ENCODE measurements around the gene MAST4. TPM values are rescaled to one million over a fixed set of nuclear protein-coding genes. Genes with fewer than 3 reads are reported as not detected.

MAST4 gene
- total and polyA plus RNA-seq, 2 of the 13 experiments (the other 11 are each of a cell fraction or from before 2014, with no cell fraction given) = 3.4 to 3.7 TPM

DNA sequence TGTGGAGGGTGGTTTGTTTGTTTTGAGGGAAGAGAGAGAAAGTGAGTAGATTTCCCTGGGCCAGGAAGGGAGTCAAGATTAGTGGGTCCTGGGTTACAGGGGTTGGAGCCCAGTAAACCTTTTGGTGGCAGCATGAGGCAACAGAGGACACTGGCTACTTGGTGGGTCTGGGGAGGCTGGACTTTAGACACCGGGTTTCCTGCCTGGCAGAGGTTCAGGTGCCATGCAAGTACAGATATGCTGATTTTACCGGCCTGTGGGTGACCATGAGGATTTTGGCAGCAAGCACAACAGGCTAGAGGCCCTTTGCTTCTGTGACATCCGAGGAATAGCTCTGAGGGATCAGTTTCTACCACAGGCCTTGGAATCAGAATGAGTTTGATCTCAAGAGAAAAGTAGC lies 18.9 kb downstream of the MAST4 start (continued):
- TF ChIP-seq, protein P1, sequence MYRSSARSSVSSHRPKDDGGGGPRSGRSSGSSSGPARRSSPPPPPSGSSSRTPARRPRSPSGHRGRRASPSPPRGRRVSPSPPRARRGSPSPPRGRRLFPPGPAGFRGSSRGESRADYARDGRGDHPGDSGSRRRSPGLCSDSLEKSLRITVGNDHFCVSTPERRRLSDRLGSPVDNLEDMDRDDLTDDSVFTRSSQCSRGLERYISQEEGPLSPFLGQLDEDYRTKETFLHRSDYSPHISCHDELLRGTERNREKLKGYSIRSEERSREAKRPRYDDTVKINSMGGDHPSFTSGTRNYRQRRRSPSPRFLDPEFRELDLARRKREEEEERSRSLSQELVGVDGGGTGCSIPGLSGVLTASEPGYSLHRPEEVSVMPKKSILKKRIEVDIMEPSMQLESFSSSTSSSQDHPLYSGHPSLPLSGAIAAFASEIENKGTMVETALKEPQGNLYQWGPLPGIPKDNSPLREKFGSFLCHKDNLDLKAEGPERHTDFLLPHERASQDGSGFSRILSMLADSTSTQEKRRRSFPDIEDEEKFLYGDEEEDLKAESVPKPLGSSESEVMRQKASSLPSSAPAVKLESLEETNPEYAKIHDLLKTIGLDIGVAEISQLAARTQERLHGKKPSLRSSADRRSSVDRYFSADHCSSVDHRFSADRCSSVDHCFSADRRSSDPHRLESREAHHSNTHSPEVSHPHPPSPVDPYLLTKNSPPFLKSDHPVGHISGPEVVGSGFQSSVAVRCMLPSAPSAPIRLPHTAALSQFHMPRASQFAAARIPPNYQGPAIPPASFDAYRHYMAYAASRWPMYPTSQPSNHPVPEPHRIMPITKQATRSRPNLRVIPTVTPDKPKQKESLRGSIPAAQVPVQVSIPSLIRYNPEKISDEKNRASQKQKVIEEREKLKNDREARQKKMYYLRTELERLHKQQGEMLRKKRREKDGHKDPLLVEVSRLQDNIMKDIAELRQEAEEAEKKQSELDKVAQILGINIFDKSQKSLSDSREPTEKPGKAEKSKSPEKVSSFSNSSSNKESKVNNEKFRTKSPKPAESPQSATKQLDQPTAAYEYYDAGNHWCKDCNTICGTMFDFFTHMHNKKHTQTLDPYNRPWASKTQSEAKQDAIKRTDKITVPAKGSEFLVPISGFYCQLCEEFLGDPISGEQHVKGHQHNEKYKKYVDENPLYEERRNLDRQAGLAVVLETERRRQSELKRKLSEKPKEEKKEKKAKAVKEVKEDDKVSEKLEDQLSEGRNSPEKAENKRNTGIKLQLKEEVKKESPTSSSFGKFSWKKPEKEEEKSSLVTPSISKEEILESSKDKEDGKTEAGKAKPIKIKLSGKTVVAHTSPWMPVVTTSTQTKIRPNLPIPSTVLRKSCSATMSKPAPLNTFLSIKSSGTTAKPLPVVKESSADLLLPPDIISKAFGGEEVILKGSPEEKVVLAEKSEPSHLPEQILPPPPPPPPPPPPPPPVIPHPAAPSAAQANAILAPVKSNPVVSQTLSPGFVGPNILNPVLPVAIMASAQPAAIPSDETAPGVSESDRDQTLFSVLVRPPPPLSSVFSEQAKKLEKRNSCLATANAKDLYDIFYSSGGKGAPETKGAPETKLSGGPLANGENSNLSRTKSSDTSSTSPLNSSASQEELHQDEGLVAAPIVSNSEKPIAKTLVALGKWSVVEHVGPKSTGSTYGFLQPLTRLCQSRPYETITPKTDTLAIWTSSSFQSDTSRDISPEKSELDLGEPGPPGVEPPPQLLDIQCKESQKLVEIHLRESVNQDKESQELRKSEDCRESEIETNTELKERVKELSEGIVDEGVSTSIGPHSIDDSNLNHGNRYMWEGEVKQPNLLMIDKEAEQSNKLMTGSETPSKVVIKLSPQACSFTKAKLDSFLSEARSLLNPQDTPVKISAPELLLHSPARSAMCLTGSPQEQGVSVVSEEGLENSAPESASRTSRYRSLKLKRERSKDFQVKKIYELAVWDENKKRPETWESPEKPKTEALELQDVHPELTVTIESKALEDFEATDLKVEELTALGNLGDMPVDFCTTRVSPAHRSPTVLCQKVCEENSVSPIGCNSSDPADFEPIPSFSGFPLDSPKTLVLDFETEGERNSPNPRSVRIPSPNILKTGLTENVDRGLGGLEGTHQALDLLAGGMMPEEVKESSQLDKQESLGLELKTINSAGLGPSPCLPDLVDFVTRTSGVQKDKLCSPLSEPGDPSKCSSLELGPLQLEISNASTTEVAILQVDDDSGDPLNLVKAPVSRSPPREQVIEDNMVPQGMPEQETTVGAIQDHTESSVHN (CRISPR knock-in tag; IDR thresholded peaks at IDR 0.05) = no peak
- TF ChIP-seq ZNF776 (CRISPR knock-in tag; IDR thresholded peaks at IDR 0.05) (no peak), ZNF768 (CRISPR knock-in tag; IDR thresholded peaks at IDR 0.05) (no peak)

DNA sequence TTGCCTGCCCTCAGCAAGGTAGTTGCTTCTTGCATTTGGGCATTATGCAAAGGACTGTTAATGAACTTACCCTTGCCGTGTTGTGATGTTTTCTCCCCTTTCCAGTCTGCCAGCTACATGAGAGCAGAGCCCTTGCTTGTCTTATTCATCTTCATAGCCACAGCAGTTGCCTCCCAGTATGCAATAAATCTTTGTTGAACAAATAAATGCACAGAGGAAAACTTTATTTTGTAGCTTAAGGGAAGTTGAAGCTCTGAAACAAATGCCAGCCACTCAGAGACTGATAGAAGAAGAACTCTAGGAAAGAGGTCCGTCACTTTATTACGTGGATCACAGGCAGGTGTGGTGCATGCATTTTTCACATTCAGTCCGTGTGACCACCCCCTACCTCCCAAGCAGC lies 19.7 kb downstream of the MAST4 start:
- Histone ChIP-seq H2AFZ (ENCODE audit: low read length) (no peak overlapping the region), H4K20me1 (ENCODE audit: insufficient read depth, low read length) (no peaks in the 10 kb centered on the region), H3K36me3 (replicated peaks in 1 of 2; ENCODE audit: control insufficient read depth in 1 of 2, insufficient read depth in 2 of 2, low read length in 2 of 2) (no peaks in the 10 kb centered on the region), H3K4me3 (replicated peaks in 1 of 3; ENCODE audit: insufficient read depth in 1 of 3, low read depth in 2 of 3, low read length in 3 of 3) (no peak overlapping the region), H3K27ac (ENCODE audit: extremely low read length, insufficient read depth, low read length) (no peak overlapping the region), H3K4me1 (ENCODE audit: insufficient read depth, low read length) (no peaks in the 10 kb centered on the region), H3K79me2 (ENCODE audit: insufficient read depth, low read length) (no peaks in the 10 kb centered on the region), H3K9ac (ENCODE audit: insufficient read depth, low read depth, low read length) (no peak overlapping the region), H3K4me2 (ENCODE audit: low read depth, low read length) (no peak overlapping the region), H3K9me3 (ENCODE audit: low read length) (no peaks in the 10 kb centered on the region), H3K27me3 (ENCODE audit: control insufficient read depth in 1 of 2, insufficient read depth in 2 of 2, low read length in 2 of 2) (peaks cover 0 to 18% of the 10 kb centered on the region in 2 experiments; a peak in 3 of 5 replicates)
- ATAC-seq (no peak), FAIRE-seq (no peak), DNase-seq (ENCODE audit: low spot score) (no peak)
- no TSS peak for BruUV-seq (replicated peaks)
- ChIA-PET CTCF (ENCODE audit: low intra/inter-chr PET ratio, low total read pairs) (no interaction called here), POLR2A (no interaction called here)
- TF ChIP-seq, protein P2, sequence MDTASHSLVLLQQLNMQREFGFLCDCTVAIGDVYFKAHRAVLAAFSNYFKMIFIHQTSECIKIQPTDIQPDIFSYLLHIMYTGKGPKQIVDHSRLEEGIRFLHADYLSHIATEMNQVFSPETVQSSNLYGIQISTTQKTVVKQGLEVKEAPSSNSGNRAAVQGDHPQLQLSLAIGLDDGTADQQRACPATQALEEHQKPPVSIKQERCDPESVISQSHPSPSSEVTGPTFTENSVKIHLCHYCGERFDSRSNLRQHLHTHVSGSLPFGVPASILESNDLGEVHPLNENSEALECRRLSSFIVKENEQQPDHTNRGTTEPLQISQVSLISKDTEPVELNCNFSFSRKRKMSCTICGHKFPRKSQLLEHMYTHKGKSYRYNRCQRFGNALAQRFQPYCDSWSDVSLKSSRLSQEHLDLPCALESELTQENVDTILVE (CRISPR knock-in tag; IDR thresholded peaks at IDR 0.05) = no peak
- TF ChIP-seq LCORL (IDR thresholded peaks at IDR 0.05) (no peak), LCORL (CRISPR knock-in tag; IDR thresholded peaks at IDR 0.05) (no peak)
- 33% methylated on average over 4 of the region's 4 CpGs for WGBS (ENCODE audit: low lambda C conversion rate)
- in situ Hi-C loops (cut with HindIII; ENCODE audit: extremely low pct_ligation_motif_present, low pct_unique_long_range_greater_than_20kb) (no loop called here), intact Hi-C loops (cut with micrococcal nuclease; ENCODE audit: unreplicated experiment) (no loop called here)

Measured in HepG2 (cell line).